ENCODE results near the gene ZNF609. TPM values are rescaled to one million over a fixed set of nuclear protein-coding genes. Genes with fewer than 3 reads are reported as not detected.

Gene ZNF609
- total RNA-seq, 2 experiments from 2014 or later = 30.0 to 34.1 TPM

DNA sequence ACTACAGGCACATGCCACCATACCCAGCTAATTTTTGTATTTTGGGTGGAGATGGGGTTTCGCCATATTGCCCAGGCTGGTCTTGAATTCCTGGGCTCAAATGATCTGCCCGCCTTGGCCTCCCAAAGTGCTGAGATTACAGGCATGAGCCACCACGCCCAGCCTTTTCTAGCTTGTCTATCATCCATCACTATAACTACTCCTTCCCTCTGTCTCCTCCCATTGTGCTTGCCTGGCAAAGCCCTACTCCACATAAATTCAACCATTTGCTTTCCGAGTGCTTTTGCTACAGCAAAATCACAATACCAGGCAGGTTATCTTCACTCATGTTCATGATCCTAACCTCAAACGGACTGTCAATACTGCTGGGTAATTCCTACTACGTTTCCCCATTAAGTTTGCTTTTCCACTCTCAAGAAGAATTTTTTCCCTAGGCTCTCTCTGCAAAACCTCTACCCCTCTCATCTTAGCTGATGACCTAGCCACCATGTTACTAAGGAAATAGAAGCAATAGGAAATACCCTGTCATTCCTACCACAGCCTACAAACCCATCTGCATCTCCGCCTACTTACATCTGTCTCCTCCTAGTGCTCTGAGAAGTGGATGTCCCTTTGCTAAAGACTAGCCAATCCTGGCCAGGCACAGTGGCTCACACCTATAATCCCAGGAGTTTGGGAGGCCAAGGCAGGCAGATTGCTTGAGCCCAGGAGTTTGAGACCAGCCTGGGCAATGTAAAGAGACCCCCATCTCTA is 250.5 kb downstream of the ZNF609 start:
- ChIA-PET POLR2A (no interaction called here), CTCF (interaction anchor here (1.0 kb wide), 1 partner anchor 17 kb away, joined by 3 read pairs; no protein-coding TSS in a partner anchor)
- no peaks in the 10 kb centered on the region for H3K36me3 Mint-ChIP-seq (ENCODE audit: low read depth)
- H3K4me3 Mint-ChIP-seq = no peak overlapping the region
- no peaks in the 10 kb centered on the region for H3K27me3 Mint-ChIP-seq
- no peaks in the 10 kb centered on the region for H3K9me3 Mint-ChIP-seq
- H3K27ac Mint-ChIP-seq = no peak overlapping the region
- no peak for DNase-seq
- H3K4me1 Mint-ChIP-seq = no peaks in the 10 kb centered on the region

DNA sequence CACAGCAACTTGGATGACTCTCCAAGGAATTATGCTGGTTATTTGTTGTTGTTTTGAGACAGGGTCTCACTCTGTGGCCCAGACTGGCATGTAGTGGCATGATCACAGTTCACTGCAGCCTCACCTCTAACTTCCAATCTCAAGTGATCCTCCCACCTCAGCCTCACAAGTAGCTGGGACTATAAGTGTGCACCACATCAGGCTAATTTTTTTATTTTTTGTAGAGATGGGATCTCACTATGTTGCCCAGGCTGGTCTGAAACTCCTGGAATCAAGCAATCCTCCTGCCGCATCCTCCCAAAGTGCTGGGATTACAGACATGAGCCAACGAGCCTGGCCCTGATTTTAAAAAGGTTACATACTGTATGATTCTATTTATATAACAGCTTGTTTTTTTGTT is 252.0 kb downstream of the ZNF609 start:
- Mint-ChIP-seq H3K27me3 (no peaks in the 10 kb centered on the region), H3K4me3 (no peak overlapping the region), H3K9me3 (no peaks in the 10 kb centered on the region), H3K4me1 (no peaks in the 10 kb centered on the region), H3K36me3 (ENCODE audit: low read depth) (no peaks in the 10 kb centered on the region), H3K27ac (no peak overlapping the region)
- DNase-seq = no peak
- POLR2A ChIA-PET = no interaction called here
- CTCF ChIA-PET = no interaction called here

DNA sequence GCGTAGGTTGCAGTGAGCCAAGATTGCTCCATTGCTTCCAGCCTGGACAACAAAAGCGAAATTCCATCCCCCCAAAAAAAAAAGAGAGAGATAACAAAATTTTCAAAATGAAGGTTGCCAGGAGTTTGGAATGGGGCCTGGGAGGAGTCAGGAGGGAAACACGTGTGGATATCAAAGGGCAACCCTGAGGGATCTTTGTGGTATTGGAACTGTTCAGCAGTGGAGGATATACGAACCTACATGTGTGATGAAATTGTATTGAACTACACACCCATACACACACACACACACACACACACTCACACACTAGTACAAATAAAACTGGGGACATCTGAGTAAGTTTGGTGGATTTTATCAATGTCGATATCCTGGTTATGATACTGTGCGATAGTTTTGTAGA is 253.2 kb downstream of the ZNF609 start:
- Mint-ChIP-seq H3K4me1 (no peaks in the 10 kb centered on the region), H3K27ac (no peak overlapping the region), H3K36me3 (ENCODE audit: low read depth) (no peaks in the 10 kb centered on the region), H3K4me3 (no peak overlapping the region), H3K27me3 (no peaks in the 10 kb centered on the region), H3K9me3 (no peaks in the 10 kb centered on the region)
- ChIA-PET CTCF (interaction anchor here (0.7 kb wide), 1 partner anchor 169 kb away, joined by 3 read pairs; no protein-coding TSS in a partner anchor), POLR2A (interaction anchor here (1.5 kb wide), 1 partner anchor 18 kb away, joined by 3 read pairs; no protein-coding TSS in a partner anchor)
- DNase-seq = no peak

DNA sequence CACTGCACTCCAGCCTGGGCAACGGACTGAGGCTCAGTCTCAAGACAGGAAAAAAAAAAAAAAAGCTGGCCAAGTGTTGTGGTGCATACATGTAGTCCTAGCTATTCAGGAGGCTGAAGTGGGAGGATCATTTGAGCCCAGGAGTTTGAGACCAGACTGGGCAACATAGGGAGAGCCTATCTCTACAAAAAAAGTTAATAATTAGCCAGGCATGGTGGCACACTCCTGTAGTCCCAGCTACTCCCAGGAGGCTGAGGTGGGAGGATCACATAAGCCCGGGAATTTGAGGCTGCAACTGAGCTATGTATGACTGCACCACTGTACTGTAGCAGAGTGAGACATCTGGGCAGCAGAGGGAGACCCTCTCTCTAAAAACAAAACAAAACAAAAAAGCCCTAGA is 256.1 kb downstream of the ZNF609 start:
- Mint-ChIP-seq H3K4me3 (no peak overlapping the region), H3K27me3 (no peaks in the 10 kb centered on the region), H3K27ac (no peak overlapping the region), H3K9me3 (no peaks in the 10 kb centered on the region), H3K36me3 (ENCODE audit: low read depth) (no peaks in the 10 kb centered on the region), H3K4me1 (no peaks in the 10 kb centered on the region)
- POLR2A ChIA-PET = interaction anchor here (1.2 kb wide), 1 partner anchor 12 kb away, joined by 3 read pairs; no protein-coding TSS in a partner anchor
- CTCF ChIA-PET = interaction anchor here (0.6 to 1.7 kb wide), 3 partner anchors 11 to 187 kb away, joined by 3 to 7 read pairs (median 5); no protein-coding TSS in a partner anchor
- DNase-seq = no peak

DNA sequence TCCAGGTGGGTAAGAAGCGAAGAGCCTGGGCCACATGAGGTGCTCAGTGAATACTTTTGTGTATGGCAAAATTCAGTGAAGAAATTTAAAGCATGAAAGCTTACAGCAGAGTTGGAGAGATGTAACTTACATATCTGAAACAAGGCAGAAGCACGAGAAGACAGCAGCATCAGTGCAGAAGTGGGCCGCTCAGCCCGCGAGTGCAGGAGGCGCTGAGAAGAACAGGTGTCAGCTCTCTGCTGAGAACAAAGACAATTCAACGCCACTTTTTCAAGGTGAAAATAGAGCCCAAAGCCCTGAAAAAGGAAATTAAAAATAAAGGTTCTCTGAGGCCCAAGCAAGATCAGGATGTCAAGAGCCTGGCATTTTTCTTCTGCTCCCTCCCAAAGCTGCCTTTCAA is 256.8 kb downstream of the ZNF609 start:
- Mint-ChIP-seq H3K4me1 (no peaks in the 10 kb centered on the region), H3K27me3 (no peaks in the 10 kb centered on the region), H3K4me3 (no peak overlapping the region), H3K27ac (no peak overlapping the region), H3K9me3 (no peaks in the 10 kb centered on the region), H3K36me3 (ENCODE audit: low read depth) (no peaks in the 10 kb centered on the region)
- ChIA-PET POLR2A (no interaction called here), CTCF (interaction anchor here (1.7 kb wide), 1 partner anchor 11 kb away, joined by 7 read pairs; no protein-coding TSS in a partner anchor)
- DNase-seq = no peak

GRCh38 chr15:64717735-64718495 is 257.5 kb downstream of the ZNF609 start:
- Mint-ChIP-seq H3K27me3 (no peaks in the 10 kb centered on the region), H3K4me3 (no peak overlapping the region), H3K9me3 (no peaks in the 10 kb centered on the region), H3K4me1 (no peaks in the 10 kb centered on the region), H3K36me3 (ENCODE audit: low read depth) (no peaks in the 10 kb centered on the region), H3K27ac (no peak overlapping the region)
- DNase-seq = no peak
- ChIA-PET POLR2A (no interaction called here), CTCF (no interaction called here)

DNA sequence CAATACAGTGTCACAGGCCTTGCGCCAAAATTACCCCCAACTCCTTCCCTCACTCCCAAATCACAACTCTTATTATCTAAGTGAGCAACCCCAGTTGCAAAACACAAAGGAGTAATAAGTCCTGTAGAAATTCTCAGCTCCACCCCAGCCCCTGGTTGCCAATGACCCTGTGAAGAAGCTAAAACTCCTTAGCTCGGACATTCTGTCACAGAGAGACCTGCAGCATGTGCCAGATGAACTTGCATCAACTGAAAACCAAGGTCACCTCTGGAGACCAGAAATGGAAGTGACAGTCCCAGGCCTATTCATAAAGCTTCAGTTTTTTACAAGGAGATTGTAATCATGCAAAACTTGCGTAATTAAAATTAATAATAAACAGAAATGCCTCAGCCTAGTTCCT is 259.8 kb downstream of the ZNF609 start:
- ChIA-PET CTCF (interaction anchor here (0.6 to 1.2 kb wide), 6 partner anchors 8 to 115 kb away, joined by 3 to 7 read pairs (median 3); no protein-coding TSS in a partner anchor), POLR2A (no interaction called here)
- Mint-ChIP-seq H3K4me1 (no peaks in the 10 kb centered on the region), H3K27ac (no peak overlapping the region), H3K4me3 (no peak overlapping the region), H3K36me3 (ENCODE audit: low read depth) (no peaks in the 10 kb centered on the region), H3K9me3 (no peaks in the 10 kb centered on the region), H3K27me3 (no peaks in the 10 kb centered on the region)
- DNase-seq = no peak

DNA sequence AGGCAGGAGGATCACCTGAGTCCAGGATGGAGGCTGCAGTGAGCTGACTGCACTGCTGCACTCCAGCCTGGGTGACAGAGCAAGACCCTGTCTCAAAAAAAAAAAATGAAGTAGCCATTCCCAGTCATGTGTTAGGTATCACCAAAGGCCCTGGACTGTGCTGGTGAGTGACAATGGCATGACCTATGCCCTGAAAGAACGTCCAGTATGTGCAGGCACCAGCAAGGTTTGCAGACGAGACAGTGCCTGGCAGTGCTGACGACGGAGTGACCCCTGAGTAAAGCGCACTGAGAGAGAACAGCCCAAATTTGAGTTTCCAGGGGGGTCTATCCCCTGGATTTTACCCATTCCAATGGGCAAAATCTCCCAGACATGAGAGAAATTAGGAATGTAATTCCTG is 269.8 kb downstream of the ZNF609 start:
- Mint-ChIP-seq H3K4me3 (no peak overlapping the region), H3K9me3 (no peaks in the 10 kb centered on the region), H3K36me3 (ENCODE audit: low read depth) (no peaks in the 10 kb centered on the region), H3K27ac (no peak overlapping the region), H3K27me3 (peaks cover 4% of the 10 kb centered on the region), H3K4me1 (peaks cover 8% of the 10 kb centered on the region)
- DNase-seq = no peak
- CTCF ChIA-PET = interaction anchor here (0.8 to 8.3 kb wide), 5 partner anchors 40 to 303 kb away, joined by 3 to 107 read pairs (median 5); no protein-coding TSS in a partner anchor
- POLR2A ChIA-PET = no interaction called here

DNA sequence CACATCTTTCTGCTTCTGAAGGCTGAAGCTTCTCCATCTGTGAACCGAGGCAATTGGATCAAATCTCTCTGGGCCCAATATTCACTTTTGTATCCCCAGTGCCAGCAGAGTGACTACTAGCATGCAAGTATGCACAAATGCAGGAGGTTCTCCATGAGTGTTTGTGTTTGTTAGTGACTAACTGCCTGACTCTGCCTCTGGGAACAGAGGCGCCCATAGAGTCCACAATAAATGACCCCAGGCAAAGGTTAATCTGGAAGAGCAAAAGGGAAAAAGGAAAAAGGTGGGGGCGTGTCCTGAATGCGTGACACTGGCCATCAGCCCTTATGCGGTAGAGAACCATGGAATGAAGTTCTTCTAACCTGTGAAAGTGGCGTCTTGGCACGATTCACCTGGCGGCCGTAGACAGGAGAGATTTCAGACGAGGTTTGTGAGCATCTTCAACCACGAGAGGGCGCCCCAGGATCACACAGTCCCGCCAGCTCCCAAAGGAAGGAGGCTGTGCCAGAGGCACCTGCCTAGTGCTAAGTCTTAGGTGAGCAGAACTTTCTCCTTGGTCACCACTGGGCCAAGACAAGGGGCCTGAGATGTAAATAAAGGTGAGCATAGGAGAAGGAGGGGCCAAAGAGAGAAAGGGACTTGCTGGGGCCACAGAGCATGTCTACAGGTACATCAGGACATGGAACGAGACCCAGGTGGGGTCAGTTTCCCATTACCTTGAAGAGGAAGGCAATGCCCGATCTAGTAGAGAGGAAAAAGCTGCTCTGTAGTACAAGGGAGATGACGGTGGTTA is 270.8 kb downstream of the ZNF609 start:
- peaks cover 2% of the 10 kb centered on the region for H3K27me3 Mint-ChIP-seq
- ChIA-PET POLR2A (interaction anchor here (1.9 to 2.1 kb wide), 2 partner anchors 79 to 175 kb away, joined by 5 to 6 read pairs; no protein-coding TSS in a partner anchor), CTCF (interaction anchor here (0.6 to 8.3 kb wide), 5 partner anchors 10 to 175 kb away, joined by 3 to 107 read pairs (median 4); no protein-coding TSS in a partner anchor)
- peak; percentile 87 for DNase-seq
- peaks cover 8% of the 10 kb centered on the region for H3K4me1 Mint-ChIP-seq
- H3K9me3 Mint-ChIP-seq = no peaks in the 10 kb centered on the region
- H3K27ac Mint-ChIP-seq = no peak overlapping the region
- no peak overlapping the region for H3K4me3 Mint-ChIP-seq
- H3K36me3 Mint-ChIP-seq (ENCODE audit: low read depth) = no peaks in the 10 kb centered on the region

DNA sequence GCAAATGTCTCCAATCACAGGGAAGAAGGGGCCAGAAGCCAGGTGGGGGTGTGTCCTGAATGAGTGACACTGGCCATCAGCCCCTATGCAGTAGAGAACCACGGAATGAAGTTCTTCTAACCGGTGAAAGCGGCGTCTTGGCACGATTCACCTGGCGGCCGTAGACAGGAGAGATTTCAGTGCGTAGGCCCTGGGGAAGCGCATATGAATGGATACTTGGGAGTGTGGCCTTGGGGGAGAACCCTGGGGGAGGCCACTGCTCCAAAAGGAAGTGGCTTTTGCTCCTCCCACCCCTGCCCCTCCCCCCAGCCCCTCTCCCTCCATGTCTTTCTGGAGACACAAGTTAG is 271.4 kb downstream of the ZNF609 start:
- no peaks in the 10 kb centered on the region for H3K36me3 Mint-ChIP-seq (ENCODE audit: low read depth)
- H3K9me3 Mint-ChIP-seq = no peaks in the 10 kb centered on the region
- H3K27me3 Mint-ChIP-seq = peaks cover 1% of the 10 kb centered on the region
- POLR2A ChIA-PET = interaction anchor here (1.9 to 2.1 kb wide), 2 partner anchors 78 to 174 kb away, joined by 5 to 6 read pairs; no protein-coding TSS in a partner anchor
- no peak overlapping the region for H3K4me3 Mint-ChIP-seq
- DNase-seq = no peak
- no peak overlapping the region for H3K27ac Mint-ChIP-seq
- peaks cover 8% of the 10 kb centered on the region for H3K4me1 Mint-ChIP-seq
- CTCF ChIA-PET = interaction anchor here (0.9 to 8.3 kb wide), 4 partner anchors 49 to 174 kb away, joined by 3 to 107 read pairs (median 28); no protein-coding TSS in a partner anchor

- POLR2A ChIA-PET = interaction anchor here (0.6 to 2.1 kb wide), 3 partner anchors 78 to 174 kb away, joined by 3 to 6 read pairs (median 5); no protein-coding TSS in a partner anchor
- H3K4me1 Mint-ChIP-seq = peaks cover 8% of the 10 kb centered on the region
- H3K27me3 Mint-ChIP-seq = peaks cover 1% of the 10 kb centered on the region
- H3K4me3 Mint-ChIP-seq = no peak overlapping the region
- H3K9me3 Mint-ChIP-seq = no peaks in the 10 kb centered on the region
- H3K36me3 Mint-ChIP-seq (ENCODE audit: low read depth) = no peaks in the 10 kb centered on the region
- H3K27ac Mint-ChIP-seq = no peak overlapping the region
- no peak for DNase-seq
- CTCF ChIA-PET = interaction anchor here (0.9 to 8.3 kb wide), 3 partner anchors 49 to 174 kb away, joined by 4 to 107 read pairs (median 52); no protein-coding TSS in a partner anchor
Measured at GRCh38 chr15:64732156-64732860, 271.9 kb downstream of the ZNF609 start.

Measured in activated CD4-positive, alpha-beta memory T cell treated with anti-CD3 and anti-CD28 coated beads, Interleukin-2, amount 10 ng/mL, durations not matched to agents 7 days and 5 days (primary cell).